ENCODE measurements around the gene CLDN14.
A peak's percentile ranks its signal among the peaks of the same experiment; 100 is the strongest.

The CLDN14 gene

DNA sequence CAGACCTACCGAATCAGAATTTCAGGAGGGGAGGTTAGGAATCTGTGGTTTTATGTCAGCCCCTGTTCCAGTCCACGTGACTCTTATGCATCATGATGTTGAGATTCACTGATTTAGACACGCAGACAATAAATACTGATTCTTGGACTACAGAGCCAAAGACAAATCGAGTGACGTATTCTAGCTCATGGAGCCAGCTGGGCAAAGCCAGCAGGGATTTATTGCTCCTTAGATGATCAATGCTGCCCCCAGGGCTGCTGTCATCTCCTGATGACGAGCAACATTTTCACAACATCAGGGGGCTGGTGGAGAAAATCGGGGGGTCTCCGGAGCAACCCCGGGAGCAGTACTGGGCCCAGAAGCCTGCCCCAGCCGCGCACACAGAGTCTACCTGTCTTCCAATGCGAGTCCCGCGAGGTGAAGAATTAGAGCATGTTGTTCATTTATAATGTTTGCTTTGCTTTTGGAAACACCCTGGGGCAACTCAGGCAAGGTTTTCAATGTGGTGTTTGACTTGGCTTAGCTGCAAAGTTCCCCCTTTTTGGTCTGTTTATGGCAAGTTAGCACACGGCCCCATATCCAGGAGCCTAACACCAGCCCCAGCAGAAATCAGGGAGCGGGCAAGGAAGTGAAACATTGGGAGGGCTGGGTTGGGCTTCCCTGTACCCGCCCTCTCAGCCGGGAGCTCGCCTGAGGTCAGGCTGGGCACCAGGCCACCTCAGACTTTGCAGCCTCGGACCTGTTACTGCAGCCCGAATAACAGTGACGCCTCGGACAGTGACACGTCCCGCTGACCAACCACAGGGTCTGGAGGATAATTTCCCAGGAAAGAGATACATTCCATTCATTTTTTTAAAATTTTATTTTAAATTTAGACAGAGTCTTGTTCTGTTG is 19.9 kb upstream of the CLDN14 start:
- peak overlapping the region; percentile 98 for H3K27ac ChIP-seq
- TF ChIP-seq, protein P1, sequence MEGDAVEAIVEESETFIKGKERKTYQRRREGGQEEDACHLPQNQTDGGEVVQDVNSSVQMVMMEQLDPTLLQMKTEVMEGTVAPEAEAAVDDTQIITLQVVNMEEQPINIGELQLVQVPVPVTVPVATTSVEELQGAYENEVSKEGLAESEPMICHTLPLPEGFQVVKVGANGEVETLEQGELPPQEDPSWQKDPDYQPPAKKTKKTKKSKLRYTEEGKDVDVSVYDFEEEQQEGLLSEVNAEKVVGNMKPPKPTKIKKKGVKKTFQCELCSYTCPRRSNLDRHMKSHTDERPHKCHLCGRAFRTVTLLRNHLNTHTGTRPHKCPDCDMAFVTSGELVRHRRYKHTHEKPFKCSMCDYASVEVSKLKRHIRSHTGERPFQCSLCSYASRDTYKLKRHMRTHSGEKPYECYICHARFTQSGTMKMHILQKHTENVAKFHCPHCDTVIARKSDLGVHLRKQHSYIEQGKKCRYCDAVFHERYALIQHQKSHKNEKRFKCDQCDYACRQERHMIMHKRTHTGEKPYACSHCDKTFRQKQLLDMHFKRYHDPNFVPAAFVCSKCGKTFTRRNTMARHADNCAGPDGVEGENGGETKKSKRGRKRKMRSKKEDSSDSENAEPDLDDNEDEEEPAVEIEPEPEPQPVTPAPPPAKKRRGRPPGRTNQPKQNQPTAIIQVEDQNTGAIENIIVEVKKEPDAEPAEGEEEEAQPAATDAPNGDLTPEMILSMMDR (conservative IDR thresholded peaks at IDR 0.05), result no peak

DNA sequence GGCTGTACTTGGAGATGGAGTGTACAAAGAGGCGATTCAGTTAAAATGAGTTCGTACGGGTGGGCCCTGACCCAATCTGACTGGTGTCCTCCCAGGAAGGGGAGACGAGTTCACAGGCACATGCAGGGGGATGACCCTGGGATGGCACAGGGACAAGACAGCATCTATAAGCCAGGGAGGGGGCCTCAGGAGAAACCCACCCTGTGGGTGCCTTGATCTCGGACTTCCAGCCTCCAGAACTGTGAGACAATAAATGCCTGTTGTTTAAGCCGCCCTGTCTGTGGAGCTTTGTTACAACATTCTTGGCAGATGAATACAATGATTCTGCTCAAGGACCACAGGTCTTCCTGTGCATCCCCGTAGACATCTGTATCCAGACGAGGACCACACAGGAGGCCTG is 14.6 kb upstream of the CLDN14 start:
- H3K27ac ChIP-seq, result peak overlapping the region; percentile 9; the same call in 1 of the 2 replicates
- TF ChIP-seq, protein P1 (conservative IDR thresholded peaks at IDR 0.05), result no peak; the same call in 1 of the 2 replicates

DNA sequence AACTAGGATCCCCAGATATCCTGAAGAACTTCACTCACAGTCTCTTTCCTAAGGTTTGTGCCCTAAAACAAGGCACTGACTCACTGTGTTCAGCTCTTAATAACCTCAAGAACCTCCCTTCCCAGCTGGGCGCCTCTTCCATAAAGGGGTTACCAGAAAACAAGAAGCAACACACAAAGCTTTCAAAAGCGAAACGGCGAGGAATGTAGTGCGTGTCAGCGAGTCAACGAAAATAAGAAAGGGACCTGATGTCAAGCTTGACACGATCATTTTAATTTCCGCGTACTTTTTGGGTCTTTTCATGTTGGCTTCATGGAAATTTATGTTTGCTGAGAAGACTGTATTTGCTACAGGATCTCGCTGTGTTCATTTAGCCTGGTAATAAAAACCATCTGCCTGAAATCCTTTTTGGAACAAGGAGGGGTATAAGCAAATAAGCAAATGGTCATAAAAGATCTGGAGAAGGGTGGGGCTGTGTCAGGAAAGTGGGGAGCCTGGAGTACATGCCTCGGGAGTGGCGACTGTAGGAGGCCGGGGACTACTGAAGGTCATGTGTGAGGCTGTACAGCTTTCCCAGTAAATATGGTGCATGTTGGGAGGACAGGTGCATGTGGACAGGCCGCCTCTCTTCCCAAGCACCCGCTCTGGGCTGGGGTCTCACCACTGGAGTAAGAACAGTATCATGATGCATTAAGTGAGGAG is 11.4 kb upstream of the CLDN14 start:
- TF ChIP-seq, protein P1 (conservative IDR thresholded peaks at IDR 0.05), result no peak

DNA sequence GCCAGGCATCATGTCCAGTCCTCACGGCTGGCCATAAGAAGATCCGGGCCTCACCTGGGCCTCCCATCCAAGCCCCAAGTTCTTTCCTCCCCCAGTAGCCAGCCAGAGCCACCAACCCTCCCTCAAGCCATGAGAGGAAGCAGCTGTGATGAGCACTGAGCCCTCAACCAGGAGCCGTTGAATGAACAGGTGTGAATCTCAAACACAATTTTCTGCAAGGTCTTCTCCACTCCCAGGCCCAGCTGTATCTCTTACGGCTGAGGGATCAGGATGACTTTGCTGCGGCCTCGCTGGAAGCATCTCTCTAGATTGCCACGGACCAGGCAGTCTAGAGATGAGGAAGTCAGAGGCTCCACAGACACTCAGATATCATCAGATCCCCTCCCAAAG is 9.8 kb upstream of the CLDN14 start:
- TF ChIP-seq, protein P1 (conservative IDR thresholded peaks at IDR 0.05), result no peak
- peak overlapping the region; percentile 77 for H3K27ac ChIP-seq

More for the DNA sequence above, 11.4 kb upstream of the CLDN14 start:
- H3K27ac ChIP-seq, result peak overlapping the region; percentile 77

DNA sequence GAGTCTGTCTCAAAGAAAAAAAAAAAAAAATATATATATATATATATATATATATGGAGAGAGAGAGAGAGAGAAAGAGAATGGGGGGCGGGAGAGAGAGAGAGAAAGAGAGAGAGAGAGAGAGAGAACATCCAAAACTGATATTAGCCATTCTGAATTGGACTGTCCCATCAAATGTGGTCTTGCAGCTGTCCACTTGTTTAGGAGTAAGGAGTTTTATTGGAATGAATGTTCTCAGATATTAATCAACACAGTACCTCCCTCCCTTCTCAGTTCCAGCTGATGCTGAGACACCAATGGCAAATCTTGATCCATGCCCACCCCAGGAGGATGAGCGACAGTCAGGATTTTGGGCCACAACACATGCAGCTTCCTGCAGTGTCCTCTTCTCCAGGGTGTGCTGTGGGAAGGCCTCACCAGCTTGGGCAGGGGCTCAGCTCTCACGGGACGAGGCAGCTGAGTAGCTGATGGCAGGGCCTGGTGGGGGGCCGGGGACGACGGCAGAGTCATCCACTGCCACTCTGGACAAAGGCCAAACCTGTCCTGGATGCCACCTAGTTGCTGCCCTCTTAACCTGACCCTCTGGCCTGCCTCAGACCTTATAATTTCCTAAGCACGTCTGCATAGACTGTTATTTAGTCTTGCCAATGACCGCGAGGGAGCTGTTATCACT is 9.3 kb upstream of the CLDN14 start:
- TF ChIP-seq, protein P1 (conservative IDR thresholded peaks at IDR 0.05), result no peak
- peak overlapping the region; percentile 77 for H3K27ac ChIP-seq

DNA sequence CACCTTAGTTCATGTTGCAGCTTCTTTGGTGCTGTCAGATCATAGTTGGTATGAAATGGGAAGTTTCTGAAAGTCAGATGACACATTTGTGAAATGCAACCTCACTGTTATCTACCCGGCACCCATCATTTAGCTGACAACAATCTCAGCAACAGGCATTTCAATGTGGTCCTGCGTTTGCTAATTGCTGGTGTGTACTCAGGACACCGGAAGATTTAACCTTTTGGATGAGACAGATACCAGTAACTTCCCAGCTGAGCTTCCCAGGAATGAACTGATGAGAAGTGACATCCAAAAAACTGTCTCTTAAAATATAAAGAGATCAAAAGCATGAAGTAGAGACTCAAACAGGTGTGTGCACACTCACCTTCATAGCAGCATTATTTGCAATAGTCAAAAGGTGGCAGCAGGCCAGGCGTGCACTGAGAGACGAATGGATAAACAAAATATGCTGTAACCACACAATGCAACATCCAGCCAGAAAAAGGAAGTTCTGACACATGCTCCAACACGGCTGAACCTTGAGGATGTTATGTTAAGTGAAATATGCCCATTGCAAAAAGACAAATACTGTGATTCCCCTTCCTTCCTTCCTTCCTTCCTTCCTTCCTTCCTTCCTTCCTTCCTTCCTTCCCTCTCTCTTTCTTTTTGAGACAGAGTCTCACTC is 7.9 kb upstream of the CLDN14 start:
- H3K27ac ChIP-seq, result peak overlapping the region; percentile 77
- TF ChIP-seq, protein P1 (conservative IDR thresholded peaks at IDR 0.05), result no peak

Measured in VCaP (cell line).